ENCODE measurements around the gene BLTP3B. TPM values are rescaled to one million over a fixed set of nuclear protein-coding genes. Genes with fewer than 3 reads are reported as not detected.

BLTP3B gene
- total RNA-seq, 1 experiment from 2014 or later: 22.4 TPM

- no peak overlapping the region for H3K4me3 Mint-ChIP-seq
- H3K27me3 Mint-ChIP-seq (ENCODE audit: low read depth): no peaks in the 10 kb centered on the region
- ATAC-seq (no peak), DNase-seq (ENCODE audit: low spot score) (no peak)
- peaks cover 27% of the 10 kb centered on the region for H3K4me1 Mint-ChIP-seq
- no peak overlapping the region for H3K27ac Mint-ChIP-seq
- CTCF ChIA-PET: interaction anchor here (1.6 kb wide), 1 partner anchor 16 kb away, joined by 6 read pairs; no protein-coding TSS in a partner anchor
- no peaks in the 10 kb centered on the region for H3K36me3 Mint-ChIP-seq
- POLR2A ChIA-PET: no interaction called here
- H3K9me3 Mint-ChIP-seq: no peaks in the 10 kb centered on the region
- TF ChIP-seq TEAD1 (CRISPR knock-in tag; IDR thresholded peaks at IDR 0.05) (no peak), ATF6 (CRISPR knock-in tag; IDR thresholded peaks at IDR 0.05) (no peak), ATF2 (CRISPR knock-in tag; IDR thresholded peaks at IDR 0.05; ENCODE audit: borderline replicate concordance, low read depth) (no peak), NR1H2 (CRISPR knock-in tag; IDR thresholded peaks at IDR 0.05) (no peak), SMAD3 (CRISPR knock-in tag; IDR thresholded peaks at IDR 0.05; ENCODE audit: borderline replicate concordance) (no peak), ZNF281 (CRISPR knock-in tag; IDR thresholded peaks at IDR 0.05) (no peak), AFF4 (CRISPR knock-in tag; IDR thresholded peaks at IDR 0.05; ENCODE audit: borderline replicate concordance) (no peak), ZNF232 (CRISPR knock-in tag; IDR thresholded peaks at IDR 0.05) (no peak), ZNF532 (CRISPR knock-in tag; IDR thresholded peaks at IDR 0.05; ENCODE audit: borderline replicate concordance) (no peak), NR2C2 (CRISPR knock-in tag; IDR thresholded peaks at IDR 0.05) (no peak), ELF4 (CRISPR knock-in tag; IDR thresholded peaks at IDR 0.05; ENCODE audit: low read depth) (no peak), ATF1 (CRISPR knock-in tag; IDR thresholded peaks at IDR 0.05) (no peak), ATF3 (CRISPR knock-in tag; conservative IDR thresholded peaks at IDR 0.05) (no peak), E2F4 (CRISPR knock-in tag; IDR thresholded peaks at IDR 0.05; ENCODE audit: borderline replicate concordance, low read depth) (no peak), ARID4B (CRISPR knock-in tag; IDR thresholded peaks at IDR 0.05; ENCODE audit: borderline replicate concordance) (no peak)
These were observed 3.9 kb downstream of the BLTP3B start for GRCh38 chr12:100138803-100139098.
